ENCODE results near the gene POM121C.
"Not testable (repeated sequence)": the region's sequence is repeated elsewhere in the genome, so short reads cannot be mapped to it uniquely, and the experiment has no call there.

POM121C gene

DNA sequence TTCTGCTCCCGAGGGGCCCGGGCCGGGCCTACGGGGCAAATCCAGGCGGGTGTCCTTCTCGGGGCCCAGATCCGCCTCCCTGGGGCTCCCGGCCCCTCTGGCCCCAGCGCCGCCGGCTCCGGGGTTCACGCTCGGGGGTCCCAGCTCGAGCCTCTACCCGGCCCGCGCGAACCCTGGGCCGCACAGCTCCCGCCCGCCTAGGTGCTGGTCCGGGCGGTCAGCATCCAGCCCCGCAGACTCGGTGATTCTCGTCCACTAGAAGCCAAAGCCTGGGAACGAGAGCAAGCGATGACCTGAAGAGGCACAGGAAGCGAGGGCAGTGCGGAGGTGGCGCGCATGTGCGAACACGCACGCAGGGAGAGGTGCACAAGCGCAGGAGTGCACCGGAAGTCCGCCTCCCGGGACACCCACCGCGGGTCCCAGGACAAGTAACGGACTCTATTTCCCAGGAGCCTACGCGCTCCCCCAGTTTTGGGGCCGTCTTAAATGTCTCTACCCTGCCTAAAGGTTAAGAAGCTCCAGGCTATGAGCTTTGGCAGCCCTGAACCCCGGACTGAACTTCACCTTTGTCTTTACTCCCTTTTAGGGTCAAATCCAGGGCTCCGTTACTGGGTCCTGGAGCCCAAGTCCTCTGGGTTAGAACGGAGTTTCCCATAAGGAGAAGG, at the start of gene POM121C:
Gene POM121C (minus strand): TSS at position 321 of the 665 bp plus-strand sequence. CDS start 44,803 bp downstream, outside the sequence.
- peak; percentile 79 for DNase-seq (ENCODE audit: low spot score)

DNA sequence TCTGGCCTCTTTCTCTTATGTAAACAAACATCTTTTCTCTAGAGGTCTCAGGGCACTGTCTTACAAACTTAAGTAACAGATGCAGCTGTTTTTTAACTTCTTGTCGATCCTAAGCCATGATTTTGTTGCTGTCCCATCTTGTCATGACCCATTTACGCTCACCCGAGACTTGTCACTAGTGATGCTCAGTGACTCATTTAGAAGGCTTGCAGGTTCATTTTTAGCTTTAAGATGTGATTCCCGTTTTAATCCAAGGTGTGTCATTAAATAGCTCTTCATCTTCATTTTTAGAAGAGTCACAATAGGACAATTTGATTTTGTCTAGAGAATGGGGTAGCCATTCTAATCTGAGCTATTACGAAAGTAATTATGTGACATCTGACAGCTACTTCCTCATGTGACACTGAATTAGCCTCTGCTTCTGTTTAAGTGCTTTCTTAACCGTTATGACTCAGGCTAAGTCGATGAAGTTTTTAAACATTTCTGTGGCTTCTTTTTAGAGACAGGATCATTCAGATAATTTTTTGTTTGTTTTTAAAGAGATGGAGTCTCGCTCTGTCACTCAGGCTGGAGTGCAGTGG, 48.7 kb upstream of the POM121C start:
- no peak for DNase-seq (ENCODE audit: low spot score)

DNA sequence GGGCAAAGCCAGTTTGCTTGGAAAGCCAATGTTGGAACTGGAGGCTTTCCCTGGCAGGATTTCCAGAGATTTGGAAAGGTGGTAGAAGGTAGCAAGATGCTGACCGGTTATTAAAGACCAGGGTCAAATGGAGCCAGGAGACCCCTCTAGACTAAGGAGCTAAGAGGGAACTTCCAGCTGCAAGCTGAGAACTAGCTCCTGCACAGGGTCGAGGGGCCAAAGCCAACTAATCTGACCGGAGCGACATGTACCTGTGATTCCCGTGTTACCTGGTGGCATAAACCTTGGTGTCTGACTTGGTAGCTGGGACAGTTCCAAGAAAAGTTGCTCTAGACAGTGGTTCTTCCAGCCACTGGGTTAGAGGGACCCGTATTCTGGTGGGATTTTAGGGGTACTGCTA, 47.8 kb upstream of the POM121C start:
- DNase-seq (ENCODE audit: low spot score): no peak

DNA sequence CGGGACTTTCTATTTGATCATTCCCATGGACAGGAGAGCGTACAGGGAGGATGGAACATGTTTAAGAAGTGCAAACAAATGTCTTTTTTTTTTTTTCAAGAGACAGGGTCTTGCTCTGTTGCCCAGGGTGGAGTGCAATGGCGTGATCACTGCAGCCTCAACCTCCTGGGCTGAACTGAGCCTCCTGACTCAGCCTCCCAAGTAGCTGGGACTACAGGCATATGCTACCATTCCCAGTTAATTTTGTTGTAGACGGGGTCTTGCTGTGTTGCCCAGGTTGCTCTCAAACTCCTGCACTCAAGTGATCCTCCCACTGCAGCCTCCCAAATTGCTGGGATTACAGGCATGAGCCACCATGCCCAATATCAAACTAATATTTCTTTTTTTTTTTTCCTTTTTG, 46.5 kb upstream of the POM121C start:
- DNase-seq (ENCODE audit: low spot score): no peak

DNA sequence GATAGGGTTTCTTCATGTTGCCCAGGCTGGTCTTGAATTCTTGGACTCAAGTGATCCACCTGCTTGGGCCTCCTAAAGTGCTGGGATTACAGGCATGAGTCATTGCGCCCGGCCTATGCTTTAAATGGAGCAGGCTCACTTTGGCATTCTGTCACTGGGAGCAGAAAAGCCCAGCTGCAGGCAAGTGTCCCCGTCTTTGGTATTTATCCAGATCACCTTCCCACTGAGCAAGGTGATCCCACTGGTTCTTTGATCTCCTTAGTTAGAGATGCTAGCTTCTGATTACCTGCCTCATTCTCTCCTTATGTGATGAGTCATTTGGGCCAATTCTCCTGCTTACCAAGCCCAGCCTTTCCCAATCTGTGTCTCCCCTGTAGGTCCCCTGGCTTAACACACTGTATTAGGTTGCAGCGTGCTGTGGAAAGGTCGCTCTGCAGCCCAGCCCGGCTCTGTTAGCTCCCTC, 45.3 kb upstream of the POM121C start:
- no peak for DNase-seq (ENCODE audit: low spot score)

DNA sequence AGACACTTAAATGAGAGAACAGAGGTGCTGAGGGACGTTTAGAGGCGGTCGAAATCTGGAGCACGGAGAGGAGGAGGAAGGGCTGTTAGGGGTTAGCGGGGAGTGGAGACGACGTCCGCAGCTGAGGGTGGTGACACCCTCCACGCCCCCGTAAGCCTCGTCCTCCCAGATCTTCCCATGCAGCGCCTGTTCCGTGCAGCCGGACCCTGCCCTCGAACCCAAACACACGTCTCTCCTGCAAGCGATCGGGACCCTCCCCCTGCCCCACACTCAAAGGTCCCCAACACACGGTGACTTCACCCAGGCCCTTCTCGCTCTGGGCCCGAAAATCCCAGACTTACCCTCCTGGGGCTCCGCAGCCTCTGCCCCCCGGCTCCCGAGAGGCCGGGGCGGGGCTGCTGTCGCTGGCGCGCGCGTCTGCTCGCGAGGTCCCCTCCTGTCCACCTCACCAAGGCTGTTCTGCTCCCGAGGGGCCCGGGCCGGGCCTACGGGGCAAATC, 41.2 kb upstream of the POM121C start:
- DNase-seq (ENCODE audit: low spot score): not testable (repeated sequence)

DNA sequence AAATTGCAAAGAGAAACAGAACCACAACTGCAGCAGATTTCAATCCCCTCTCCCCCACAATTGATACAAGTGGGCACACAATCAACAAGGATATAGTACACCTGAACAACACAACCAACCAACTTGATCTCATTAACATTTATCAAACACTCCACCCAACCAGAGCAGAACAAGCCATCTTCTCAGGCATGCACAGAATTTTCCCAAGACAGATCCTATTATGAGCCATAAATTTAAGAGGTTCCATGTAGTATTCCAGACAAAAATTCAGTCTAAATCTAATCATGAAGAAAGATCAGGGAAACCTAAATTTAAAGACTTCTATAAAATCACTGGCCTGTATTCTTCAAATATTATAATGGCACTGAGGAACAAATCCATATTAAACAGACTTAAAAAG, 35.6 kb upstream of the POM121C start:
- not testable (repeated sequence) for DNase-seq (ENCODE audit: low spot score)

DNA sequence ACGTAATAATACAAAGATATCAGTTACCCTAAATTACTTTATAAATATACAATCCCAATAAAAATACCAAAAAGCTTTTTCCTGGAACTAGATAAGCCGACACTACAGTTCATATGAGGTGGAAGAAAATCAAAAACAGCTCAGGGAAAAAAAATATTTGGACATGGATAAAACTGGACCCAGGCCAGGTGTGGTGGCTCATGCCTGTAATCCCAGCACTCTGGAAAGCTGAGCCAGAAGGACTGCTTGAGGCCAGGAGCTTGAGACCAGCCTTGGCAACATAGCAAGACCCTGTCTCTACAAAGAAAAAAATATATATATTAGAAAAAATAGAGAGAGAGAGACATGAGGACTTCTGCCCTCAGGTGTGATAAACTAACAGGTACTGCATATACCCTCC, 32.7 kb upstream of the POM121C start:
- not testable (repeated sequence) for DNase-seq (ENCODE audit: low spot score)

DNA sequence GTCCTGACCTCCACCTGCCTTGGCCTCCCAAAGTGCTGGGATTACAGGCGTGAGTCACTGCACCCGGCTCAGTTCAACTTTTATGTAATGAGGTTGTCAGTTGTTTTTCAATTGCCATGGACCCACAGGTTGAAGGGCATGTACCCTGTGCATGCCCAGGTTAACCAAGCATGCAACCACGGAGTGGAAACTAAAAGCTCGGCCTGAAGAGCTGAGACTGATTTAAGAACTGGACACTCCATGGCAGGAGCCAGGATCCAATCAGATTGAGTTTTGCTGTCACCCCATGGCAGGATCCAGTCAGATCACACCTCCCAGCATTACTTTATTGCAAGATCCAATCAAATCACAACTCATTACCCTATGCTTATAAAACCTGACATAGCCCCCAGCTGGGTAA, 22.9 kb upstream of the POM121C start:
- not testable (repeated sequence) for DNase-seq (ENCODE audit: low spot score)

DNA sequence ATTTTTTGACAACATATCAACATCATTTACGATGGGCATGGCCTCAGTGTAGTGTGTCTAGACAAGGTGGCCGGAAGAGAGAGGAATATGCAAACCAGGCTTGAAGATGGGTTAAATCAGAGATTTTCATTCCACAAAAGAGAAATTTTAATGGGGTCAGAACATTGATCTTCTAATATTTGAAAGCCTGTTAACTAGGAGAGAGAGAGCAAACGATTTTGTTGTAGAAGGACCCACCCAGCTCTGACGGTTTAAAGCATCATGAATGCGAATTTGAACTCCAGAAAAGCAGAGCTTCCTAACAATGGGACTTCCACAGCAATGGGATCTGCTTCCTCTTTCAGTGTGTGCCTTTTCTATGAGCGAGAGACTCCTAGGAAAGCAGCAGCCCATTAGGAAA, 5.9 kb upstream of the POM121C start, which contains the start of gene SPDYE5:
Gene SPDYE5 (plus strand): TSS at position 301 of the 400 bp plus-strand sequence. CDS start 1,728 bp downstream, outside the sequence.
- not testable (repeated sequence) for DNase-seq (ENCODE audit: low spot score)

DNA sequence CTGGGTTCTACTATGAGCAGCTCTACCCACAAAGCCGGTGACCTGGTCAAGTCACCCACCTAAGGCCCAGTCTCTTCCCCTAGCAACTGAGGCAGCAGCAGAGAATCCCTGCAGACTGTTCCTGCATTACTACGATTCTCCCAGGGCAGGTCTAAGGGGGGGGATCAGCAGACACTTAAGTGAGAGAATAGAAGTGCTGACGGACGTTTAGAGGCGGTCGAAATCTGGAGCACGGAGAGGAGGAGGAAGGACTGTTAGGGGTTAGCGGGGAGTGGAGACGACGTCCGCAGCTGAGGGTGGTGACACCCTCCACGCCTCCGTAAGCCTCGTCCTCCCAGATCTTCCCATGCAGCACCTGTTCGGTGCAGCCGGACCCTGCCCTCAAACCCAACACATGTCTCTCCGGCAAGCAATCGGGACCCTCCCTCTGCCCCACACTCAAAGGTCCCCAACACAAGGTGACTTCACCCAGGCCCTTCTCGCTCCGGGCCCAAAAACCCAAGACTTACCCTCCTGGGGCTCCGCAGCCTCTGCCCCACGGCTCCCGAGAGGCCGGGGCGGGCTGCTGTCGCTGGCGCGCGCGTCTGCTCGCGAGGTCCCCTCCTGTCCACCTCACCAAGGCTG, 632 bp downstream of the POM121C start:
- not testable (repeated sequence) for DNase-seq (ENCODE audit: low spot score)

DNA sequence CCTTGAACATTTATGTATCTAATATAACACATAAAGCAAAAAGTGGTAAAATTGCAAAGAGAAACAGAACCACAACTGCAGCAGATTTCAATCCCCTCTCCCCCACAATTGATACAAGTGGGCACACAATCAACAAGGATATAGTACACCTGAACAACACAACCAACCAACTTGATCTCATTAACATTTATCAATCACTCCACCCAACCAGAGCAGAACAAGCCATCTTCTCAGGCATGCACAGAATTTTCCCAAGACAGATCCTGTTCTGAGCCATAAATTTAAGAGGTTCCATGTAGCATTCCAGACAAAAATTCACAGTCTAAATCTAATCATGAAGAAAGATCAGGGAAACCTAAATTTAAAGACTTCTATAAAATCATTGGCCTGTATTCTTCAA, 5.8 kb downstream of the POM121C start:
- not testable (repeated sequence) for DNase-seq (ENCODE audit: low spot score)

DNA sequence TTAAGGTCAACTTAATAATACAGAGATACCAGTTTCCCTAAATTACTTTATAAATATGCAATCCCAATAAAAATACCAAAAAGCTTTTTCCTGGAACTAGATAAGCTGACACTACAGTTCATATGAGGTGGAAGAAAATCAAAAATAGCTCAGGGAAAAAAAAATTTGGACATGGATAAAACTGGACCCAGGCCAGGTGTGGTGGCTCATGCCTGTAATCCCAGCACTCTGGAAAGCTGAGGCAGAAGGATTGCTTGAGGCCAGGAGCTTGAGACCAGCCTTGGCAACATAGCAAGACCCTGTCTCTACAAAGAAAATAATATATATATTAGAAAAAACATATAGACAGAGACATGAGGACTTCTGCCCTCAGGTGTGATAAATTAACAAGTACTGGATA, 8.6 kb downstream of the POM121C start:
- not testable (repeated sequence) for DNase-seq (ENCODE audit: low spot score)

DNA sequence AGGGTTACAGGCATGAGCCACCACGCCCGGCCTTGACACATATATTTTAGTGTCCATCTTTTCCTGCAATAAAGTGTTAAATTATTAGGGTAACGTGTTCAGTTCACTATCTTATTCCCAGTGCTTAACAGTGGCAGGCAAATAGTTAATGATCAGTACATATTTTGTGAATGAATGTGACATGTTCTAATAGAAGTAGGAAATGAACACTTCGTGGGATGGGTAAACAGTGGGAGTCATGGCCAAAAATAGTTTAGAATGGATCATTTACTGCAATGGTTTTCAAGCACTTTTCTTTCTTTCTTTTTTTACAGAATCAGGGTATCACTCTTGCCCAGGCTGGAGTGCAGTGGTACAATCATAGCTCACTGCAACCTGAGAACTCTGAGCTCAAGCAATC, 15.9 kb downstream of the POM121C start:
- not testable (repeated sequence) for DNase-seq (ENCODE audit: low spot score)

DNA sequence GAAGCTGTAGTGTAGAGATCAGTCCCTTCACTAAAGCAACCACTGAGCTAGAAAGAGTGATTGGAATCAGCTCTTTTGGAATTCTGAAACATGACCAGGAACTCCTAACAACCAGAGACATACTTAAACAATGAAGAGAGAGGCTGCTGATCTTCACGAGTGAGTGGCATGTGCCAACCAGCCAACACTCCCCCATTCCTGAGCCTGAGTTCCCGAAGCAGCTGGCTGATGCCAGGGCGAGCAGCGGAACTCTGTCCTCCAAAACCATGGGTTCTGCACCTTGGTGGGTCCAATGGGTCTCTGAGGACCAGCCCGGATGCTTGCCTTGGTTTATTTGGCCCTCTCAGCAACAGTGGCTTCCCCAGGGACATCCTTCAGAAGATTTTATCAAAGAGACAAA, 25.6 kb downstream of the POM121C start:
- DNase-seq (ENCODE audit: low spot score): not testable (repeated sequence)

DNA sequence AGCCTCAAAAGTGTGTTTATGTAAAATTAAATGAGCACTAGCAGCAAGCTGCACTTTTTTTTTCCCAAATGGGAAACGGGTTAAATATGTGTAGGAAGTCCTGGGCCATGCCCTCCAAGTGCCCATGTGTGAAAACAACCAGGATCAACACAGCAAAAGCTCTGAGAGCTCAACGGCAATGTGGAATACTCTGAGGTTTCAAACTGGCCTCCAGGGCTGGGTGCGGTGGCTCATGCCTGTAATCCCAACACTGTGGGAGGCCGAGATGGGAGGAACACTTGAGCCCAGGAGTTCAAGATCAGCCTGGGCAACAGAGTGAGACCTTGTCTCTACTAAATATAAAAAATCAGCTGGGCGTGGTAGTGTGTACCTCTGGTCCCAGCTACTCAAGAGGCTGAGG, 28.1 kb downstream of the POM121C start:
- not testable (repeated sequence) for DNase-seq (ENCODE audit: low spot score)

DNA sequence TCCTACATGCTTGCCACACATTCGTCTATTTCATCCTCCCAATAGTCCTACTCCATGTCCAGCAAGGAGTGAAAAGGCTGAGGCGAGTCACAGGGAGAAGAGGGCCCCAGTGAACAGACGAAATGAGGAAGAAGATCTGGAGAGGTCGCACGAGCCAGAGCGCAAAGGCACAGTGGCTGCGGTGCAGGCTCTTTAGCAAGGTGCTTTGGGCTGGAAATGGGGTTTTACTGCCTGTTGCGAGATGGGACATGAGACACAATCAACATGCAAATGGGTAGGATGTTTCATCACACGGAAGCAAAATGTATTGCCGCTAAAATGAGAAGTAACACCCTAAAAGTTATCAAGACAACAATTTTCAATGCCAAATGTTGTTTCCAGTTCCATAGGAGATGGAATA, 29.7 kb downstream of the POM121C start:
- not testable (repeated sequence) for DNase-seq (ENCODE audit: low spot score)

DNA sequence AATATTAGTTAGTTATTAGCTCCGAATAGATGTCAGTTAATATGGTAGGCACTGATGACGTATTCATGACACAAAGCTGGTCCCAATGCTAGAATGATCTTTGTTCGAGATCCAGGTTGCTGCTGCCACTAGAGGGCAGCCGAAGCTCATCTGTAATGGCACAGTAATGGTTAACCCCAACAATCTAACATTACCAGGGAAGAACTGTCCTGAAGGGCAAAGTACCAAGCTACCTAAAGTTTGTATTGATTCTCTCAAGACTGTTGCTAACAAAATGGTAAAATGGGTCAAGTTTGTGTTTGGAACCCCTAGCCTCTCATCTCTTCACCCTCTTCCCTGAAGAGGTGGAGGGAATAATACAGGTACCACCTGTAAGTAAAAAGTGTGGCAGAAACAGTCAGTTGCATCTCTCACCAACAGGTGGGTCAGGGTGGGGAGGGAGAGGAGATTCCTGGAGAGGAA, 33.6 kb downstream of the POM121C start:
- DNase-seq (ENCODE audit: low spot score): not testable (repeated sequence)

DNA sequence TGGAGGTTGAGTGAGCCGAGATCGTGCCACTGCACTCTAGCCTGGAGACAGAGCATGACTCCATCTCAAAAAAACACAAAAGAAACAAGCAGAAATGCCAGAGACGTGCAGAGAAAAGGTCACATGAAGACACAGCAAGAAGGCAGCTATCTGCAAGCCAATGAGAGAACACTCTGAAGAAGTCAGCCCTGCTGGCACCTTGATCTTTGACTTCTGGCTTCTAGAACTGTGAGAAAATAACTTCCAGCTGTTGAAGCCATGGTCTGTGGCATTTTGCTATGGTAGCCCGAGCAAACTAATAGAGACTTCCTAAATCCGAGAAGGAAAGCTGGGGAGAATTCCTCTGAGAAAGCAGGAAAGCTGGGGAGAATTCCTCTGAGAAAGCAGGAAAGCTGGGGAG, 36.2 kb downstream of the POM121C start:
- not testable (repeated sequence) for DNase-seq (ENCODE audit: low spot score)

DNA sequence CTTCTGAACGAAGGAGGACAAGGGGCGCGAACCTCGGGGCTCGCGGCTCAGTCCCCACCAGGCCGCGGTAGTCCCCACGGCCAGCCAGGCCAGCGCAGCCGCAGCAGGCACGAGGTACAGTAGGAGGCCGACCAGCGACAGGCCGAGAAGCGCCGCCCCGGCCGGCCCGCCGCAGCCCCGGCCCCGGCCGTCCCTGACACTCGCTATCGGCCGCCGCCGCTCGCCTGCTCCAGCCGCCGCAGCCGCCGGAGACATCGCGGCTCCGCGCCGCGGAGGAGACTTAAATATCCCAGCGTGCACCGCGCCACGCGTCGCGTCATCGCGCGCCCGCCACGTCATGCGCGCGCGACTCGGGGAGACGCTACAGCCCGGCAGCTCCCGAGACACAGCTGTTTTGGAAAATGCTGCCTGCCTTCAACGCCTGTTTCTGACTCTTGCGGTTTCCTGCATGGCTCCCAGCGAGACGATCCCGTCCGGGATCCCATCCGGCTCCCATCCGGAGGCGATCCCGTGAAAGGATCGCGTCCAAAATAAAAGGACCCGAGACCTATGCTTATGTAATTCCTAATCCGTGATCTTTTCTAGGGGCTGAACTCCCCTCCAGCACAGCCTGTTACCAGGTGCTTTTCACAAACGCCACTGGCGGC, 43.5 kb downstream of the POM121C start:
- DNase-seq (ENCODE audit: low spot score): peak; percentile 7

DNA sequence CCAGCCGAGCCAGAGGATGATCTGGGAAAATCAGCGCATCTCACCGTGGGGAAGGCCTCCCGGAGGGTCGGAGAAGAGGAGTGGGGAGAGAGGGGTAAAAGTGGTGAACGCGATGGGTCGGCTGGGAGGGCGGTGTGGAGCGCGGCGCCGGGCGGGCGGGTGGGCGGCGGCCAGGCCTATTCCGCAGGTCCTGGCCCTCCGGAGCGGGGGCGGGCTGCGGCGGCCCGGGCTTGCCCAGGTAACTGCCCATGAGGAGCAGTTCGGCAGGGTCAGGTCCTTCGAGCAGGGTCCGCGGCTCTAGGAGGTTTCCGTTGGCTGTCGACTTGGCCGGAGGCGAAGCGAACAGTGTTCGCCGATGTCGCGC, 44.0 kb downstream of the POM121C start:
- not testable (repeated sequence) for DNase-seq (ENCODE audit: low spot score)

DNA sequence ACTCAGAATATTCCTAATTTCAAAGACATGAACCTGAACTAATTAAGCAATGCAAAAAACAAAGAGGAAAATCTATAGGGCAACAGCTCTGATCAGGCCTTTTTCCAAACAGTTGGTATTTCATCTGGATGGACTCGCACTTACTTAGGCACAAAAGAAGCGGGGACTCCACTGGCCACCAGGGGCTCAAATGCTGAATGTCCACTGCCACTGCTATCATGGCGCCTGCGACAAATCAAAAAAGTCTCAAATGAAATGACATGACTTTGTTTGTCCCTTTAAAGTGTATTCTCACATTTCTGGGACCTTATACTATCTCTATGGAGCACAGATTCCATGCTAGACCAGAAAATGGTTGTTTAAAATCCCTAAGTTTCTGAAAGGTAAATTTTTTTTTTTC, 47.1 kb downstream of the POM121C start:
- not testable (repeated sequence) for DNase-seq (ENCODE audit: low spot score)

All from kidney capillary endothelial cell (primary cell).